Vagina (tissue), 2 donors: Measurements from ENCODE around the gene SPAG9. TPM values are rescaled to one million over a fixed set of nuclear protein-coding genes. Genes with fewer than 3 reads are reported as not detected.
"Not testable (repeated sequence)": the region's sequence is repeated elsewhere in the genome, so short reads cannot be mapped to it uniquely, and the experiment has no call there.

Source experiments
- DNase-seq, 2 donors: peaks; one replicate each; pipeline ENCODE4 v3.0.0-alpha.2; 2017; ENCODE audit errors: extremely low spot score in 2 of 2
- H3K27ac ChIP-seq: fragments of 200-600 bp; sonication (generic); one replicate; pipeline ENCODE4 v1.5.1; 2019
- H3K27me3 ChIP-seq: fragments of 200-600 bp; sonication (generic); one replicate; pipeline ENCODE4 v1.5.1; 2019
- H3K36me3 ChIP-seq, 2 donors: fragments of 200-600 bp; sonication (generic); one replicate each; pipeline ENCODE4 v1.5.1; 2017 to 2019
- H3K4me1 ChIP-seq: fragments of 200-600 bp; sonication (generic); one replicate; pipeline ENCODE4 v1.5.1; 2019
- H3K4me3 ChIP-seq, 2 donors: fragments of 200-600 bp; sonication (generic); 1 replicate in 1 of 2; 2 replicates in 1 of 2; pipeline ENCODE4 v1.5.1; 2016 to 2019
- H3K9me3 ChIP-seq: fragments of 200-600 bp; sonication (generic); one replicate; pipeline ENCODE4 v1.5.1; 2019
- POLR2A ChIP-seq, 2 donors: fragments of 450-650 bp; IDR thresholded peaks; one replicate each; pipeline ENCODE4 v1.6.1; 2017; ENCODE audit warnings: antibody characterized with exemption in 2 of 2, mild to moderate bottlenecking in 2 of 2, moderate library complexity in 2 of 2
- POLR2AphosphoS5 ChIP-seq, 2 donors: sonication (generic); formaldehyde crosslinking; IDR thresholded peaks; one replicate each; pipeline ENCODE4 v1.9.0; 2017; ENCODE audit warnings: antibody characterized with exemption in 2 of 2, mild to moderate bottlenecking in 2 of 2, low read depth in 1 of 2; ENCODE audit not compliant: insufficient read depth in 1 of 2
- intact Hi-C: fragments of 100-400 bp; cut with DNase I; formaldehyde crosslinking; loops from one replicate; pipeline ENCODE4 v1.15.1; 2023
- total RNA-seq: library from RNA; depleted of rRNA; stranded (reverse); fragments of >200 nt; gene quantifications from one replicate; pipeline ENCODE4 v1.2.3, GENCODE V29; 2016
- TF ChIP-seq, protein P1 (sequence below), 3 experiments: fragments of 450-650 bp in 2 of 3; fragments of 200-600 bp in 1 of 3; sonication (generic) in 1 of 3; IDR thresholded peaks; one replicate each; pipeline ENCODE4 v1.5.1; 2017 to 2019; ENCODE audit warnings: antibody characterized with exemption in 3 of 3, mild to moderate bottlenecking in 2 of 3, moderate library complexity in 2 of 3

SPAG9 gene
- total RNA-seq, 1 donor from 2014 or later, result 92.6 TPM

DNA sequence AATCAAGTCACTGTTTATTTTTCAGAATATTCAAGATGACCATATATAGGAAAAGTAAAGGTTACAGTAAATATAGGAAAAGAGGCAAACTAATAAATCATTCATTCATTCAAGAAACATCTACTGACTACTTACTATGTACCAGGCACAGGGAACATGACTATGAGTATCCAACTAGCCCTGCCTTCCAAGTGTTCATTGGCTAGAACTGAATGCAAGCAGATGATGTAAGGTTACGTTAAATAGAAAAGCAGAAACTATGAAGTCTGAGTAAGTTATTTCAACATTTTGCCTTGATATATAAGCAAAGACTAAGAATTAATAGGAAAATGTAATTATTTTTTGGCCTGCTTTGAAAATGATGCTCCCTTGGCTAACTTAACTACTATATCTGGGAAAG lies 36.7 kb downstream of the SPAG9 start:
- no peak overlapping the region for H3K27ac ChIP-seq
- DNase-seq, result no peak
- TF ChIP-seq POLR2A (IDR thresholded peaks at IDR 0.05) (no peak), POLR2AphosphoS5 (IDR thresholded peaks at IDR 0.05; ENCODE audit: insufficient read depth in 1 of 2, low read depth in 1 of 2) (no peak)
- TF ChIP-seq, protein P1, sequence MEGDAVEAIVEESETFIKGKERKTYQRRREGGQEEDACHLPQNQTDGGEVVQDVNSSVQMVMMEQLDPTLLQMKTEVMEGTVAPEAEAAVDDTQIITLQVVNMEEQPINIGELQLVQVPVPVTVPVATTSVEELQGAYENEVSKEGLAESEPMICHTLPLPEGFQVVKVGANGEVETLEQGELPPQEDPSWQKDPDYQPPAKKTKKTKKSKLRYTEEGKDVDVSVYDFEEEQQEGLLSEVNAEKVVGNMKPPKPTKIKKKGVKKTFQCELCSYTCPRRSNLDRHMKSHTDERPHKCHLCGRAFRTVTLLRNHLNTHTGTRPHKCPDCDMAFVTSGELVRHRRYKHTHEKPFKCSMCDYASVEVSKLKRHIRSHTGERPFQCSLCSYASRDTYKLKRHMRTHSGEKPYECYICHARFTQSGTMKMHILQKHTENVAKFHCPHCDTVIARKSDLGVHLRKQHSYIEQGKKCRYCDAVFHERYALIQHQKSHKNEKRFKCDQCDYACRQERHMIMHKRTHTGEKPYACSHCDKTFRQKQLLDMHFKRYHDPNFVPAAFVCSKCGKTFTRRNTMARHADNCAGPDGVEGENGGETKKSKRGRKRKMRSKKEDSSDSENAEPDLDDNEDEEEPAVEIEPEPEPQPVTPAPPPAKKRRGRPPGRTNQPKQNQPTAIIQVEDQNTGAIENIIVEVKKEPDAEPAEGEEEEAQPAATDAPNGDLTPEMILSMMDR (IDR thresholded peaks at IDR 0.05), result no peak
- no peak overlapping the region for H3K4me3 ChIP-seq
- no peaks in the 10 kb centered on the region for H3K9me3 ChIP-seq
- peaks cover 0 to 3% of the 10 kb centered on the region in 2 donors for H3K36me3 ChIP-seq
- H3K27me3 ChIP-seq, result no peaks in the 10 kb centered on the region
- H3K4me1 ChIP-seq, result peaks cover 16% of the 10 kb centered on the region
- intact Hi-C loops, result no loop called here

DNA sequence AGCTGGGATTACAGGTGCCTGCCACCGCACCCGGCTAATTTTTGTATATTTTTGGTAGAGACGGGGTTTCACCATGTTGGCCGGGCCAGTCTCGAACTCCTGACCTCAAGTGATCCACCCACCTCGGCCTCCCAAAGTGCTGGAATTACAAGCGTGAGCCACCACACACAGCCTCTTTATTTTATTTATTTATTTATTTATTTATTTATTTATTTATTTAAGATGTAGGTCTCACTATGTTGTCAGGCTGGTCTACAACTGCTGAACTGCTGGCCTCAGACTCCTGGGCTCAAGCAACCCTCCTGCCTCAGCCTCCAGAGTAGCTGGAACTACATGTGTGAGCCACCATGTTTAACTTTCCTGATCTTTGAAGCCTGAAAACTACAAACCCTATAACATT lies 37.3 kb downstream of the SPAG9 start:
- H3K4me1 ChIP-seq, result peaks cover 16% of the 10 kb centered on the region
- H3K36me3 ChIP-seq, H3K9me3 ChIP-seq, H3K4me3 ChIP-seq, H3K27me3 ChIP-seq, DNase-seq, H3K27ac ChIP-seq, intact Hi-C loops: not testable (repeated sequence)

DNA sequence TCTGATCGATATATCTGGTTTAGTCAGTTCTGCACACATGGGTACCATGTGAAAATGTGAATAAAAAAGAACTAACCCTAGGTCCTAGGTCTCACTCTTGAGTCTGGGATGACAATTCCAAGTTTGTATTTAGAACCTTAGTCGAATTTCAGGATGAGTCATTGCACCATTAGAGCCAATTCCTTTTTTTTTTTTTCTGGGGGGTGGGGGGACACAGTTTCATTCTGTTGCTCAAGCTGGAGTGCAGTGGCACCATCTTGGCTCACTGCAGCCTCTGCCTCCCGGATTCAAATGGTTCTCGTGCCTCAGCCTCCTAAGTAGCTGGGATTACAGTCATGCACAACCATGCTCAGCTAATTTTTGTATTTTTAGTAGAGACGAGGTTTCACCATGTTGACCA lies 41.6 kb downstream of the SPAG9 start:
- Histone ChIP-seq H3K4me1 (no peaks in the 10 kb centered on the region), H3K27ac (no peak overlapping the region), H3K4me3 (no peak overlapping the region), H3K36me3 (peaks cover 0 to 26% of the 10 kb centered on the region in 2 donors), H3K9me3 (no peaks in the 10 kb centered on the region), H3K27me3 (no peaks in the 10 kb centered on the region)
- no peak for DNase-seq
- TF ChIP-seq POLR2A (IDR thresholded peaks at IDR 0.05) (no peak), POLR2AphosphoS5 (IDR thresholded peaks at IDR 0.05; ENCODE audit: insufficient read depth in 1 of 2, low read depth in 1 of 2) (no peak)
- TF ChIP-seq, protein P1 (IDR thresholded peaks at IDR 0.05), result no peak
- intact Hi-C loops, result no loop called here

DNA sequence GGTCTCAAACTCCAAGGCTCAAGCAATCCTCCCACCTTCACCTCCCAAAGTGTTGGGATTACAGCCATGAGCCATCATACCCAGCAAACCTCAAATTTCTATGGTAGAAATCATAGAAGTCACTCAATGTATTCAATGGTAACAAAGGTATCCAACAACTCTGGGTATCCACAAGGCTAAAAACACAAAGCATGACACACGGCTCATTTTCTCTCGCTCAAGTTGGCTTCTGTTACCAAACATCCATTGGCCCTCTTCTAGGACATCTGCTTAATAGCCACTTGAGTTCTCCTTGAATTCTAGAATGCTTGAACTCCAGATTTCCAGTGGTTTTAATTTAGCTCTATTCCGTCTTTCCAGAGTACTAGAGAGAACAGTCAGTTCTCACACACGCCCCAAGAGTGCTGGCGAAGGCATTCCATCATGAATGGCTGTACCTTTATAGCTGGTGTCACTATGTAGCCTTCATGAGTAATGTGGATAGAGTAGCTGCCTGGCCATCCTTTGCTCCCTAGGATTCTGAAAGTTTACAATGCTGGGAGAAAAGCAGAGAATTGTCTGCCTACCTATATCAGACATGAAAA lies 42.6 kb downstream of the SPAG9 start:
- TF ChIP-seq POLR2AphosphoS5 (IDR thresholded peaks at IDR 0.05; ENCODE audit: insufficient read depth in 1 of 2, low read depth in 1 of 2) (no peak), POLR2A (IDR thresholded peaks at IDR 0.05) (no peak)
- TF ChIP-seq, protein P1 (IDR thresholded peaks at IDR 0.05), result no peak
- Histone ChIP-seq H3K4me3 (no peak overlapping the region), H3K9me3 (no peaks in the 10 kb centered on the region), H3K4me1 (no peaks in the 10 kb centered on the region), H3K27ac (no peak overlapping the region), H3K36me3 (peaks cover 0 to 26% of the 10 kb centered on the region in 2 donors), H3K27me3 (no peaks in the 10 kb centered on the region)
- intact Hi-C loops, result no loop called here
- no peak for DNase-seq

DNA sequence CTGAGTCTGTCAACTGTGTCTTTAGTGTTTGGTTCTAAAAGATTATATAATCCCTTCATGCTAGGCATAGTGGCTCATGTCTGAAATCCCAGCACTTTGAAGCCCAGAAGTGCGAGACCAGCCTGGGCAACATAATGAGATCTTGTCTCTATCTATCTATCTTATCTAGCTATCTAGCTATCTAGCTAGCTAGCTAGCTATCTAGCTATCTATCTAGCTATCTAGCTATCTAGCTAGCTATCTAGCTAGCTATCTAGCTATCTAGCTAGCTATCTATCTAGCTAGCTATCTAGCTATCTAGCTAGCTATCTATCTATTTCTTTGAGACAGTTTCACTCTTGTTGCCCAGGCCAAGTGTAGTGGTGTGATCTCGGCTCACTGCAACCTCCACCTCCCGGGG lies 43.8 kb downstream of the SPAG9 start:
- intact Hi-C loops, result no loop called here

More for the DNA sequence above, 43.8 kb downstream of the SPAG9 start:
- TF ChIP-seq POLR2A (IDR thresholded peaks at IDR 0.05) (no peak), POLR2AphosphoS5 (IDR thresholded peaks at IDR 0.05; ENCODE audit: insufficient read depth in 1 of 2, low read depth in 1 of 2) (no peak)
- TF ChIP-seq, protein P1 (IDR thresholded peaks at IDR 0.05), result no peak
- H3K4me3 ChIP-seq, result no peak overlapping the region
- no peak for DNase-seq
- no peaks in the 10 kb centered on the region for H3K9me3 ChIP-seq
- H3K27ac ChIP-seq, result no peak overlapping the region
- no peaks in the 10 kb centered on the region for H3K4me1 ChIP-seq
- peaks cover 0 to 26% of the 10 kb centered on the region in 2 donors for H3K36me3 ChIP-seq
- no peaks in the 10 kb centered on the region for H3K27me3 ChIP-seq
